GM12878 (cell line): Measurements from ENCODE around the gene TRPM7. TPM values are rescaled to one million over a fixed set of nuclear protein-coding genes. Genes with fewer than 3 reads are reported as not detected.

ENCODE experiments used
- ATAC-seq: fragments of 200-7000 bp; cut with Tn5 transposase; 3 replicates; pipeline ENCODE4 v1.9.1; 2020; ENCODE audit warnings: mild to moderate bottlenecking, moderate library complexity
- Bru-seq: library from RNA; stranded (reverse); fragments of 400-500 nt; gene quantifications from one replicate; lab custom pipeline; 2021; lab: Mats Ljungman, UMichigan
- BruChase-seq, 2 experiments: library from RNA; stranded (reverse); fragments of 400-500 nt; gene quantifications; one replicate each; lab custom pipeline; 2021; lab: Mats Ljungman, UMichigan
- BruUV-seq: library from RNA; stranded (reverse); fragments of 400-500 nt; replicated peaks from 2 replicates; lab custom pipeline; 2021; lab: Mats Ljungman, UMichigan
- CTCF ChIA-PET: fragments of 300-600 bp; sonication (Branson Sonifier 250); formaldehyde crosslinking; extraction: SDS; loops from one replicate; lab custom pipeline; 2021; ENCODE audit warnings: inconsistent platforms; lab: Yijun Ruan, JAX
- POLR2A ChIA-PET: fragments of 350-600 bp; formaldehyde crosslinking; extraction: SDS; loops from one replicate; lab custom pipeline; 2021; ENCODE audit warnings: inconsistent platforms; lab: Charles Lee
- RAD21 ChIA-PET: fragments of 300-600 bp; sonication (Branson Sonifier 250); formaldehyde crosslinking; loops from one replicate; lab custom pipeline; 2023; ENCODE audit warnings: antibody characterized with exemption; ENCODE audit not compliant: unreplicated experiment; lab: Charles Lee
- SMC1A ChIA-PET: fragments of 300-600 bp; sonication (Branson Sonifier 250); formaldehyde crosslinking; loops from one replicate; lab custom pipeline; 2023; ENCODE audit not compliant: unreplicated experiment, uncharacterized antibody; lab: Charles Lee
- DNase-seq: peaks from one replicate; pipeline ENCODE4 v3.0.0-alpha.2; 2011; ENCODE audit warnings: low read depth, low spot score
- FAIRE-seq: peaks from 3 replicates; lab custom pipeline; 2011; peaks lifted over from hg19 to GRCh38; lab: Jason Lieb, UNC
- H2AFZ ChIP-seq: 2 replicates; pipeline ENCODE4 v1.6.0; 2011; ENCODE audit warnings: low read depth, low read length, control low read depth; ENCODE audit not compliant: control insufficient read depth
- H3K27ac ChIP-seq: 2 replicates; pipeline ENCODE4 v1.5.1; 2011; ENCODE audit warnings: control low read depth; ENCODE audit not compliant: control insufficient read depth, insufficient read depth
- H3K27me3 ChIP-seq, 2 experiments: replicated peaks in 1 of 2; 2 replicates each; pipeline versions ENCODE4 v1.6.0 to v1.6.1; 2011; ENCODE audit warnings: low read length in 1 of 2; ENCODE audit not compliant: control insufficient read depth in 2 of 2, insufficient read depth in 2 of 2
- H3K36me3 ChIP-seq, 2 experiments: 2 replicates each; pipeline ENCODE4 v1.5.1; 2011; ENCODE audit warnings: low read length in 1 of 2; ENCODE audit not compliant: control insufficient read depth in 2 of 2, insufficient read depth in 2 of 2
- H3K4me1 ChIP-seq: 2 replicates; pipeline ENCODE4 v1.6.1; 2011; ENCODE audit warnings: mild to moderate bottlenecking, low read length, moderate library complexity, mixed read lengths; ENCODE audit not compliant: control insufficient read depth, insufficient read depth
- H3K4me2 ChIP-seq: 2 replicates; pipeline ENCODE4 v1.6.0; 2011; ENCODE audit warnings: control low read depth; ENCODE audit not compliant: control insufficient read depth, insufficient read depth
- H3K4me3 ChIP-seq: fragments of 200-600 bp; sonication (generic); 2 replicates; pipeline ENCODE4 v1.5.1; 2016
- H3K79me2 ChIP-seq: 2 replicates; pipeline ENCODE4 v1.6.0; 2011; ENCODE audit warnings: low read length; ENCODE audit not compliant: control insufficient read depth, insufficient read depth
- H3K9ac ChIP-seq: 2 replicates; pipeline ENCODE4 v1.8.0; 2011; ENCODE audit warnings: low read length, control low read depth, mixed read lengths; ENCODE audit not compliant: control insufficient read depth, insufficient read depth
- H3K9me3 ChIP-seq: replicated peaks from 3 replicates; pipeline ENCODE4 v1.5.1; 2011; ENCODE audit warnings: mild to moderate bottlenecking, low read length; ENCODE audit not compliant: control insufficient read depth, insufficient read depth
- H4K20me1 ChIP-seq: 2 replicates; pipeline ENCODE4 v1.6.0; 2011; ENCODE audit not compliant: control insufficient read depth, insufficient read depth
- BCL11A ChIP-seq: IDR thresholded peaks from 2 replicates; pipeline ENCODE4 v1.6.1; 2011; ENCODE audit warnings: low read depth, low read length
- CBX3 ChIP-seq: fragments of 200-600 bp; sonication (generic); IDR thresholded peaks from 2 replicates; pipeline ENCODE4 v1.6.1; 2016; ENCODE audit warnings: low read depth, borderline replicate concordance
- CREB1 ChIP-seq: IDR thresholded peaks from 2 replicates; pipeline ENCODE4 v1.6.1; 2012; ENCODE audit warnings: low read depth, mild to moderate bottlenecking, inconsistent platforms
- IKZF2 ChIP-seq, 2 experiments: fragments of 450-650 bp; IDR thresholded peaks; 2 replicates each; pipeline ENCODE4 v1.6.1; 2017; ENCODE audit warnings: mild to moderate bottlenecking in 2 of 2, moderate library complexity in 2 of 2
- NBN ChIP-seq: fragments of 450-650 bp; IDR thresholded peaks from 2 replicates; pipeline ENCODE4 v1.6.1; 2016
- POLR2A ChIP-seq: IDR thresholded peaks from 2 replicates; pipeline ENCODE4 v1.6.1; 2011; ENCODE audit warnings: low read depth, mild to moderate bottlenecking, low read length
- SP1 ChIP-seq: IDR thresholded peaks from one replicate; pipeline ENCODE4 v1.6.1; 2011; ENCODE audit warnings: low read depth, low read length
- ZSCAN29 ChIP-seq: fragments of 450-650 bp; IDR thresholded peaks from 2 replicates; pipeline ENCODE4 v1.6.1; 2017; ENCODE audit warnings: mild to moderate bottlenecking, moderate library complexity
- WGBS: methylation state at CpG from one replicate; pipeline ENCODE4 v1.1.6; 2016; ENCODE audit warnings: low lambda C conversion rate; ENCODE audit not compliant: insufficient replicate concordance, insufficient coverage; ENCODE audit errors: missing lambda C conversion rate; 5-methylcytosine and 5-hydroxymethylcytosine counted together
- in situ Hi-C: fragments of 300-500 bp; cut with MboI; formaldehyde crosslinking; loops from 9 replicates; pipeline ENCODE4 v1.14.3; 2018; ENCODE audit warnings: mixed read lengths
- intact Hi-C: fragments of 100-400 bp; cut with micrococcal nuclease; formaldehyde crosslinking; loops from one replicate; pipeline ENCODE4 v1.14.2; 2022; ENCODE audit not compliant: unreplicated experiment
- long read RNA-seq, 2 experiments: library from polyadenylated mRNA; unstranded; transcript quantifications; one replicate each; pipeline ENCODE4 v2.0.0, GENCODE V29; 2019 to 2020
- polyA minus RNA-seq, 3 experiments: library from RNA; depleted of rRNA, polyadenylated mRNA; stranded (reverse); fragments of >200 nt; gene quantifications; 2 replicates each; pipeline ENCODE4 v1.2.3, GENCODE V29; 2011
- polyA plus RNA-seq, 11 experiments: library from polyadenylated mRNA; depleted of rRNA in 4 of 11; unstranded in 6 of 11; stranded (reverse) in 5 of 11; fragments of >200 nt; fragmentation: Nextera tagmentation in 4 of 11; fragmentation: Illumina TruSeq in 1 of 11; extraction: Ambion mirVana in 4 of 11; extraction: Trizol in 1 of 11; gene quantifications; 1 replicate in 1 of 11; 2 replicates in 10 of 11; pipeline versions ENCODE4 v1.2.1 to v1.2.3, GENCODE V29; 2011 to 2016; ENCODE audit warnings: inconsistent platforms in 2 of 11, missing spikeins in 2 of 11, low read depth in 1 of 11
- total RNA-seq, 4 experiments: library from RNA; depleted of rRNA in 3 of 4; stranded (reverse); fragments of >200 nt in 3 of 4; fragmentation: Illumina TruSeq in 1 of 4; extraction: Trizol in 1 of 4; gene quantifications; 2 replicates each; pipeline versions ENCODE4 v1.2.1 to v1.2.3, GENCODE V29; 2013 to 2021
- TF ChIP-seq, protein P1 (sequence below): IDR thresholded peaks from 2 replicates; pipeline ENCODE4 v1.6.1; 2012; ENCODE audit warnings: mild to moderate bottlenecking, low read depth, low read length

The TRPM7 gene, protein sequence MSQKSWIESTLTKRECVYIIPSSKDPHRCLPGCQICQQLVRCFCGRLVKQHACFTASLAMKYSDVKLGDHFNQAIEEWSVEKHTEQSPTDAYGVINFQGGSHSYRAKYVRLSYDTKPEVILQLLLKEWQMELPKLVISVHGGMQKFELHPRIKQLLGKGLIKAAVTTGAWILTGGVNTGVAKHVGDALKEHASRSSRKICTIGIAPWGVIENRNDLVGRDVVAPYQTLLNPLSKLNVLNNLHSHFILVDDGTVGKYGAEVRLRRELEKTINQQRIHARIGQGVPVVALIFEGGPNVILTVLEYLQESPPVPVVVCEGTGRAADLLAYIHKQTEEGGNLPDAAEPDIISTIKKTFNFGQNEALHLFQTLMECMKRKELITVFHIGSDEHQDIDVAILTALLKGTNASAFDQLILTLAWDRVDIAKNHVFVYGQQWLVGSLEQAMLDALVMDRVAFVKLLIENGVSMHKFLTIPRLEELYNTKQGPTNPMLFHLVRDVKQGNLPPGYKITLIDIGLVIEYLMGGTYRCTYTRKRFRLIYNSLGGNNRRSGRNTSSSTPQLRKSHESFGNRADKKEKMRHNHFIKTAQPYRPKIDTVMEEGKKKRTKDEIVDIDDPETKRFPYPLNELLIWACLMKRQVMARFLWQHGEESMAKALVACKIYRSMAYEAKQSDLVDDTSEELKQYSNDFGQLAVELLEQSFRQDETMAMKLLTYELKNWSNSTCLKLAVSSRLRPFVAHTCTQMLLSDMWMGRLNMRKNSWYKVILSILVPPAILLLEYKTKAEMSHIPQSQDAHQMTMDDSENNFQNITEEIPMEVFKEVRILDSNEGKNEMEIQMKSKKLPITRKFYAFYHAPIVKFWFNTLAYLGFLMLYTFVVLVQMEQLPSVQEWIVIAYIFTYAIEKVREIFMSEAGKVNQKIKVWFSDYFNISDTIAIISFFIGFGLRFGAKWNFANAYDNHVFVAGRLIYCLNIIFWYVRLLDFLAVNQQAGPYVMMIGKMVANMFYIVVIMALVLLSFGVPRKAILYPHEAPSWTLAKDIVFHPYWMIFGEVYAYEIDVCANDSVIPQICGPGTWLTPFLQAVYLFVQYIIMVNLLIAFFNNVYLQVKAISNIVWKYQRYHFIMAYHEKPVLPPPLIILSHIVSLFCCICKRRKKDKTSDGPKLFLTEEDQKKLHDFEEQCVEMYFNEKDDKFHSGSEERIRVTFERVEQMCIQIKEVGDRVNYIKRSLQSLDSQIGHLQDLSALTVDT (N-terminal part only)
- total RNA-seq (2013; cell fraction: nucleolus; rRNA removed), result 394 and 410 TPM in 2 replicates
- total RNA-seq (2014; rRNA removed), result 32.0 and 38.6 TPM in 2 replicates
- 49.7 and 51.8 TPM in 2 replicates for total RNA-seq (2014; rRNA removed; fragmentation: Illumina TruSeq; extraction: Trizol)
- 25.0 and 25.8 TPM in 2 replicates for total RNA-seq (2021)
- 9.7 TPM for polyA plus RNA-seq (2011; ENCODE audit: low read depth)
- polyA plus RNA-seq (2011; rRNA removed), result 39.5 and 65.3 TPM in 2 replicates
- polyA plus RNA-seq (2011; cell fraction: cytosol; rRNA removed), result 10.6 and 11.6 TPM in 2 replicates
- polyA plus RNA-seq (2011; cell fraction: nucleus; rRNA removed), result 35.4 and 40.9 TPM in 2 replicates
- polyA plus RNA-seq (2012), result 20.2 and 22.7 TPM in 2 replicates
- 24.8 and 37.8 TPM in 2 replicates for polyA plus RNA-seq (2014; fragmentation: Illumina TruSeq; extraction: Trizol)
- 1 to 10 TPM; 4.5 to 9.9 TPM for polyA plus RNA-seq (2014; fragmentation: Nextera tagmentation; extraction: Ambion mirVana)
- polyA plus RNA-seq (2014; rRNA removed), result 16.8 and 20.2 TPM in 2 replicates
- polyA plus RNA-seq (2016; fragmentation: Nextera tagmentation; extraction: Ambion mirVana), result 10 to 100 TPM; 16.0 to 17.7 TPM
- 51.2 and 72.4 TPM in 2 replicates for polyA minus RNA-seq (2011; rRNA and poly(A)+ RNA removed)
- 20.7 and 30.9 TPM in 2 replicates for polyA minus RNA-seq (2011; cell fraction: cytosol; rRNA and poly(A)+ RNA removed)
- polyA minus RNA-seq (2011; cell fraction: nucleus; rRNA and poly(A)+ RNA removed), result 65.5 and 98.4 TPM in 2 replicates
- percentile 89 among the genes with signal in this experiment for Bru-seq, nascent RNA
- percentile 94 among the genes with signal in this experiment for BruChase-seq, experiment 1, labeled RNA remaining after a 6-hour chase
- BruChase-seq, experiment 2, labeled RNA remaining after a 2-hour chase, result percentile 93 among the genes with signal in this experiment
- long read RNA-seq, experiment 1, partial matches to known transcripts, result 5 of 6 reads
- long read RNA-seq, experiment 1, other reads (novel, unspliced or antisense), result 1 of 6 reads
- long read RNA-seq, experiment 2, partial matches to known transcripts, result 48 of 60 reads
- long read RNA-seq, experiment 2, other reads (novel, unspliced or antisense), result 12 of 60 reads

DNA sequence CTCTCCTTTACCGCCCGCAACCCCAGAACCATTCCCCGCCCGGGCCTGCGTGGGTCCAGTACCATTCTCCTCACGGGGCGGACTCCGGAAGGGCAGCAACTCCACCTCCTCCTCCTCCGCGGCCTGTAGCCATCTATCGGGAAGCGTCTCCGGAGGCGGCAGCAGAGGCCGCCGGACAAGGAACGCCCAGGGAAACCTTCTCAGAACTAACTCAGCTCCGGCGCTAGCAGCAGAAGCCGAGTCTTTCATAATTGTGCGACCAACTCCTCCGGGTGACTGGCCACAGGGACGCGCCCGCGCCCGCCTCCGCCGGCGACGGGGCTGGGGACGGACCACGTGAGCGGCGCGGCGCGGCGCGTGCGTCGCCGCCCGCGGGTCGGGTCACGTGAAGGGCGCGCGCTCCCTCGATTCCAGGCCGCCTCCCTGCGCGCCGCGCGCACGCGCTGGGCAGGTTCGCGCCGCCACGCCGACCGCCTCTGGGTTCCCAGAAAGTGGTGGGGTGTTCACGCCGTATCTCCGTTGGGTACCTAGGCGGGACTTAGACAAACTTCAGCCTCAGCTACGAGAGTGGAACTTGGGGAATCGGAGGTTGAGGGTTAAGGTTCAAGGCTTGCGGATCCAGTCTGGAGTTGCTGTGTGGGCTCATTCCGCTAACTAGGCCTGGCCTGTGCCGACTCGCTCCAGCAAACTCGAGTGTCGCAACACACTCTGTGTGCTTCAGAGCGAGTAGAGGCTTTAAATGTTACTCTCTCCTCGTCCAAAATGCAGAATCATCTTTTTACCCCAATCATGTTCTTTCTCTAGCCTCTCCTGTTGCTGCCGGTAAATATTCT lies at the start of gene TRPM7:
Gene TRPM7, minus strand, starts transcription at position 329 of the 833 bp plus-strand sequence. Its CDS starts 264 bp downstream, at position 65.
- H3K9ac ChIP-seq, result peak within 1 kb of the TSS; percentile 96
- intact Hi-C loops, result loop anchor here (2.0 kb wide), 1 partner anchor 78 kb away; the partner anchor contains the start of gene SPPL2A
- H3K4me3 ChIP-seq, result peak within 1 kb of the TSS; percentile 91
- H2AFZ ChIP-seq, result peak within 1 kb of the TSS; percentile 91
- SMC1A ChIA-PET, result interaction anchor here (0.6 to 2.0 kb wide), 2 partner anchors 193 to 788 kb away, joined by 3 to 4 read pairs; no protein-coding TSS in a partner anchor
- CTCF ChIA-PET, result interaction anchor here (3.9 kb wide), 1 partner anchor 11 kb away, joined by 20 read pairs; no protein-coding TSS in a partner anchor
- no peak for FAIRE-seq
- no peaks in the 10 kb centered on the region; the same call in none of the 2 replicates for H3K4me1 ChIP-seq
- H3K27me3 ChIP-seq, result no peaks in the 10 kb centered on the region
- peaks cover 52% of the 10 kb centered on the region for H3K79me2 ChIP-seq
- WGBS, result under 1% methylated on average over 71 of the region's 80 CpGs
- peak within 1 kb of the TSS; percentile 86 for H3K27ac ChIP-seq
- BruUV-seq, result no TSS peak
- H3K4me2 ChIP-seq, result peak within 1 kb of the TSS; percentile 99
- no peaks in the 10 kb centered on the region for H3K9me3 ChIP-seq
- POLR2A ChIA-PET, result interaction anchor here (0.6 kb wide), 2 partner anchors 50 to 199 kb away, joined by 3 to 6 read pairs; no protein-coding TSS in a partner anchor
- 0 out of 4 replicates have a peak, but pooled peaks cover 0 to 3% of the 10 kb centered on the region in 2 experiments for H3K36me3 ChIP-seq
- ATAC-seq, result peak; percentile 87
- RAD21 ChIA-PET, result interaction anchor here (1.1 to 1.3 kb wide), 4 partner anchors 192 to 334 kb away, joined by 3 to 4 read pairs (median 4); no protein-coding TSS in a partner anchor
- peak; percentile 56 for DNase-seq
- in situ Hi-C loops, result loop anchor here (5.0 kb wide), 1 partner anchor 196 kb away; no protein-coding TSS in a partner anchor
- no peaks in the 10 kb centered on the region for H4K20me1 ChIP-seq
- TF ChIP-seq IKZF2 (IDR thresholded peaks at IDR 0.05) (0 out of 4 replicates have a peak, but pooled peaks of 1 of the 2 experiments have one; percentile 8), CBX3 (no peak), NBN (no peak; the same call in none of the 2 replicates), BCL11A (0 out of 2 replicates have a peak, but pooled peaks have one; percentile 29), CREB1 (peak; percentile 72), POLR2A (peak; percentile 95), SP1 (no peak), ZSCAN29 (peak; percentile 55; the same call in 1 of the 2 replicates)
- TF ChIP-seq, protein P1, sequence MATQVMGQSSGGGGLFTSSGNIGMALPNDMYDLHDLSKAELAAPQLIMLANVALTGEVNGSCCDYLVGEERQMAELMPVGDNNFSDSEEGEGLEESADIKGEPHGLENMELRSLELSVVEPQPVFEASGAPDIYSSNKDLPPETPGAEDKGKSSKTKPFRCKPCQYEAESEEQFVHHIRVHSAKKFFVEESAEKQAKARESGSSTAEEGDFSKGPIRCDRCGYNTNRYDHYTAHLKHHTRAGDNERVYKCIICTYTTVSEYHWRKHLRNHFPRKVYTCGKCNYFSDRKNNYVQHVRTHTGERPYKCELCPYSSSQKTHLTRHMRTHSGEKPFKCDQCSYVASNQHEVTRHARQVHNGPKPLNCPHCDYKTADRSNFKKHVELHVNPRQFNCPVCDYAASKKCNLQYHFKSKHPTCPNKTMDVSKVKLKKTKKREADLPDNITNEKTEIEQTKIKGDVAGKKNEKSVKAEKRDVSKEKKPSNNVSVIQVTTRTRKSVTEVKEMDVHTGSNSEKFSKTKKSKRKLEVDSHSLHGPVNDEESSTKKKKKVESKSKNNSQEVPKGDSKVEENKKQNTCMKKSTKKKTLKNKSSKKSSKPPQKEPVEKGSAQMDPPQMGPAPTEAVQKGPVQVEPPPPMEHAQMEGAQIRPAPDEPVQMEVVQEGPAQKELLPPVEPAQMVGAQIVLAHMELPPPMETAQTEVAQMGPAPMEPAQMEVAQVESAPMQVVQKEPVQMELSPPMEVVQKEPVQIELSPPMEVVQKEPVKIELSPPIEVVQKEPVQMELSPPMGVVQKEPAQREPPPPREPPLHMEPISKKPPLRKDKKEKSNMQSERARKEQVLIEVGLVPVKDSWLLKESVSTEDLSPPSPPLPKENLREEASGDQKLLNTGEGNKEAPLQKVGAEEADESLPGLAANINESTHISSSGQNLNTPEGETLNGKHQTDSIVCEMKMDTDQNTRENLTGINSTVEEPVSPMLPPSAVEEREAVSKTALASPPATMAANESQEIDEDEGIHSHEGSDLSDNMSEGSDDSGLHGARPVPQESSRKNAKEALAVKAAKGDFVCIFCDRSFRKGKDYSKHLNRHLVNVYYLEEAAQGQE, result no peak
